Measurements from ENCODE around the gene FITM1.

DNA sequence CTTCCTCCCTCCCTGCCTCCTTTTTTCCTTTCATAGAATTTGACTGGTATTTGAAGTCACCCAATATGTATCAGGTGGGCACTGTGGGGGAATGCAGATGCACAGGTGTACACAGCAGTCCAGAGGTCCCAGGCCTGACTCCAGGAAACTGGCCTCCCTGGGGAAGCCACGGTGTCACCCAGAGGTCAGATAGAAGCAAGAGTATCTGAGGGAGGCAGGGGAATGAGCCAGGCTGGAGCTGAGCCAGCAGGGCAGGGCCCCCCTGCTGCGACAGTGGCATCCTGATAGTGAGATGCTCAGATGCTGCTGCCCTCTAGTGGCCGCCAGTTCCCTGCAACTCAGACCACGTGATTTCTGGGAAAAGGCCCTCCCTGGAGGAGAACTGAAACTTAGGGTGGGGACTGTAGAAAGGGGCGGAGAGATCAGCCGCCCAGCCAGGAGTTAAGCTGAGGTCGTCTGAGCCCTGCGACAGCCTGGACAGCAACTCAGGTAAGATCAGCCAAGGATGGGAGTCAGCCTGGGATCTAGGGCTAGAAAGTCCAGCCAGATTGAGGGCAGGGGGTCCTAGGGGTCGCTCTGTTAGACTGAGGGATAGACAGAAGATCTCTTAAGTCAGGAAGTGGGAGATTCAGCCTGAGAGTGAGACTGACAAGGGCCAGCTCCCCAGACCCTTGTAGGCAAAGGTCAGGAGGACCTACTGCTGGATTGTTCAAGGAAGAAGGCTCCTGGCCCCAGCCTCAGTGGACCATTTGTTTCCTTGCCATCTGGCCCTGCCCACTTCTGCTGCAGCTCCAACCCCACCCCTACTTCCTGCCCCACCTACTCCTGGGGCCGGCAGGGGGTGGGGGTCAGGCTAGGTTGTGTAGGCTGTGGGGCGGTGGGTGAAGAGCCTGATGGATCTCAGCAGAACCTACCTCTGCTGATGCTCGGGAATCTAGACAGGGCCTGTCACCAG, 30.7 kb downstream of the FITM1 start, which contains the start of gene IRF9:
- TF ChIP-seq, protein P1, sequence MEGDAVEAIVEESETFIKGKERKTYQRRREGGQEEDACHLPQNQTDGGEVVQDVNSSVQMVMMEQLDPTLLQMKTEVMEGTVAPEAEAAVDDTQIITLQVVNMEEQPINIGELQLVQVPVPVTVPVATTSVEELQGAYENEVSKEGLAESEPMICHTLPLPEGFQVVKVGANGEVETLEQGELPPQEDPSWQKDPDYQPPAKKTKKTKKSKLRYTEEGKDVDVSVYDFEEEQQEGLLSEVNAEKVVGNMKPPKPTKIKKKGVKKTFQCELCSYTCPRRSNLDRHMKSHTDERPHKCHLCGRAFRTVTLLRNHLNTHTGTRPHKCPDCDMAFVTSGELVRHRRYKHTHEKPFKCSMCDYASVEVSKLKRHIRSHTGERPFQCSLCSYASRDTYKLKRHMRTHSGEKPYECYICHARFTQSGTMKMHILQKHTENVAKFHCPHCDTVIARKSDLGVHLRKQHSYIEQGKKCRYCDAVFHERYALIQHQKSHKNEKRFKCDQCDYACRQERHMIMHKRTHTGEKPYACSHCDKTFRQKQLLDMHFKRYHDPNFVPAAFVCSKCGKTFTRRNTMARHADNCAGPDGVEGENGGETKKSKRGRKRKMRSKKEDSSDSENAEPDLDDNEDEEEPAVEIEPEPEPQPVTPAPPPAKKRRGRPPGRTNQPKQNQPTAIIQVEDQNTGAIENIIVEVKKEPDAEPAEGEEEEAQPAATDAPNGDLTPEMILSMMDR (IDR thresholded peaks at IDR 0.05): peak; percentile 91 to 98 (median 97)
- TF ChIP-seq EP300 (IDR thresholded peaks at IDR 0.05) (peak; percentile 96), POLR2A (IDR thresholded peaks at IDR 0.05) (peak; percentile 28 to 71)
